Measurements from ENCODE around the gene SF1.
A peak's percentile ranks its signal among the peaks of the same experiment; 100 is the strongest.

Gene SF1

GRCh38 chr11:64777449-64778222, 706 bp downstream of the SF1 start:
- DNase-seq (ENCODE audit: low read depth) = peak; percentile 81

GRCh38 chr11:64776875-64777274, 1.5 kb downstream of the SF1 start:
- no peak for DNase-seq (ENCODE audit: low read depth)

DNA sequence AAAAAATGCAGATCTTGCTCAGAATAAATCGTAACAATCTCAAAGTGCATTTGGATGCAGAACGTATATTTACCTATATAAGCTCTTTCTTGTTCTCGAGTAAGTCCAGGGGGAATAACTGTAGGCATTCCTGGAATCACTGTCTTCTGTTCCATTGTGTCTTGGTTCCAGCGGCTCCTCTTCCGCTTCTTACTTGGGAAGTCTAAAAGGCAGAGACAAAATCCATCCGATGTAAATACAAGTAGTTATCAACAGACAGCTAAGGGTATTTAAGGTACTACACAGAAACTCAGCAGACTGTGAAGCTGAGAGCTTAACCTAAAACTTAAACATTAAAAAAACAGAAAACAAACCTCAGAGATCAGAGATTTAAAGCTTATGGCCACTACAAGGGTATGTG, 1.9 kb downstream of the SF1 start:
- no peak for DNase-seq (ENCODE audit: low read depth)

GRCh38 chr11:64774144-64774543, 4.2 kb downstream of the SF1 start:
- DNase-seq (ENCODE audit: low read depth) = no peak

DNA sequence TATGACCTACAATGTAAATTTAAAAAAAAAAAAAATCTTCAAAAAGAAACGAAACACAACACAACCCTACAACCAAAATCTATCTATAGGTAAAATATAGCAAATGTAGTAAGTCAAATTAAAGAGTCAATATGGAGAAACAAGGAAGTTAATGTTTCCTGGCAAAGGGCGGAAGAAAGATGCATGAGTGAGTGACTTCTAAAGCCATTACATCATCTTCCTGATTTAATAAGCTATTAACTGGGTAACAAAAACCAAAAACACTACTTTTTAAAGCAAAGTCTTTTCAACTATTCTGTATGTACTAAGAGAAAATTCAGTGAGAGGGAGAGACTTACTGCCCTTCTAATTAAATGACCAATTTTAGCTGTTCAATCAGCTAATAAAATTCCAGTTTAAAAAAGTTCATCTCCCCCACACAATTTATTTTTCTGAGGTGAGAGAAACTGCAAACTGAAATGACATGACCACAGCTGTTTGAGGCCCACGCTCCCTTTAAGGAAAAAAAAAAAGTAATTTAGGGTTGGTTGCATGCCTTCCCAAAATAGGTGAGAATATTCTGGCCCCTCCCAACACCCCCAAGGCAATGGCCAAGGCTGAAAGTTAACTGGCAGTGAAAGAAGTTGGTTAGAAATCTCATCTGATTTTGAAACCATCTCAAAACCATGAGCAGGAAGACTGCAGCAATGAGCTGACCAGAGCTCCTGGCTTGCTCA, 5.9 kb downstream of the SF1 start:
- DNase-seq (ENCODE audit: low read depth) = no peak

DNA sequence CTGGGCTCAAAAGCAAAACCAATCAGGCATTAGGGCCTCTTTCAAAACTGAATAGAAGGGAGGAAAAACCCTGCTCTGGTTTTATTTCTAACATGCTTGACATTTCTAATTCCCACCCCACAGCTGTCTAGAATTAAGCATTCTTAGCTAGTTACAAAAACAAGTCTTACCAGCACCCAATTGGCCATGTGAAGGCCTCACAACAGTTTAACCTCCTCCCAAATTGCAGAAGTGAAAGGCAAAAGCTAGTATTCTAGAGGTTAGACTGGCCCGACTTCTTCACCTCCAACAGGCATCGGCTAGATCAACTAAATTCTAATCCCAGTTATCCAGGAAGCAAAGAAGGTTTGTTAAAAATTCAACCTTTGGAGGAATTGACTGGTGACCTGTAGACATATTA, 6.5 kb downstream of the SF1 start:
- no peak for DNase-seq (ENCODE audit: low read depth)

DNA sequence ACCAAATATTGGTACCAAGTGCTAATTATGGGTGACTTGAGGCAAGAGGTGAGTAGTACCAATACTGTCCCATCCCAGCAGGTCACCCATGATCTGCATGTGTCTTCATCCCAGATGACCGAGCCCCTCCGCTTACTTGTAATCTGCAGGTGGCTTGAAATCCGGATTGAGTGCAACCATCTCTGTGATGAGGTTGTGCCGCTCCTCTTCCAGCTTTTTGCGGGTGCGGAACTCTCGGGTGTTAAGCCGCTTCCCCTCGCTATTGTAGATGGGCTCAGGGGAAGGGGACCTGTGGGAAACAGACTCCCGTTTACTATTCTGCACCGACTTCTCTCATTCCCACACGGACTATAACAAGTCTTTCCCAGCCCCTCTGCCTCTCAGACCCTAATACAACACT, 8.2 kb downstream of the SF1 start:
- no peak for DNase-seq (ENCODE audit: low read depth)

DNA sequence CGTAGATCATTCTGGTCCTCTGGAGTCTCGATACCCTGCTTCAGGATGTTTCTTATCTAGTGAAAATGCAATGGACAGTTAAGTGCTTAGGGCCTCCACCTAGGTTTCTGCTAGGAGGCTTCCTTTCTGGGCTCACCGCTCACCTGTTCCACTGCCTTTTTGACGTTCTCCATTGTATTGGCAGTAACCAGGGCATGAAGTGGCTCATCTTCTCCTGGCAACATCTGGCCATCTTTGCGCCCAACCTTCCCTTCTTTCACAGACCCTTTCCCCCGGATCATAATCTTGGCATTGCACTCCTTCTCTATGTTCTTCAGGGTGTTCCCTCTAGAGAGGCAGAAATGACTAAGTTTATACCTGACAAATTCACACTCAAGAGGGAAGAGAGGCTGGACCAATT, 9.1 kb downstream of the SF1 start:
- no peak for DNase-seq (ENCODE audit: low read depth)

GRCh38 chr11:64768300-64768694, 10.0 kb downstream of the SF1 start:
- DNase-seq (ENCODE audit: low read depth) = no peak

- DNase-seq (ENCODE audit: low read depth) = no peak
Measured at GRCh38 chr11:64767344-64768299, 10.7 kb downstream of the SF1 start.

DNA sequence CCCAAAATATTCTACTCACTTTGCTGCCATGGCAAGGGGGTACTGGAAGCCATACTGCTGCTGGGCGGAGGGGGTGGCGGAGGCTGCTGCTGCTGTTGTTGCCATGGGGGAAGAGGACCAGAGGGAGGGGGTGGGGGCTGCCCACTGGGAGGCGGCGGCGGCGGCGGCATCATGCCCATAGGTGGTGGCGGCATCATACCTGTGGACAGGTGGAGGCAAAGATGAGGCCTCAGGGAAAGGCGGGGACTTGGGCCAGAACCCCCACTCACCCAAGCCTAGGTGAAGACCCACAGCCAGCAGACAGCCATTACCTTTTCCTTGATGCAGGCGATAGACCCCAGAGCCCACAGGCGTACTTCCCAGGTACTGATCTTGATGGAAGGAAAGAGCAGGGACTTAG, 11.5 kb downstream of the SF1 start:
- DNase-seq (ENCODE audit: low read depth) = no peak

DNA sequence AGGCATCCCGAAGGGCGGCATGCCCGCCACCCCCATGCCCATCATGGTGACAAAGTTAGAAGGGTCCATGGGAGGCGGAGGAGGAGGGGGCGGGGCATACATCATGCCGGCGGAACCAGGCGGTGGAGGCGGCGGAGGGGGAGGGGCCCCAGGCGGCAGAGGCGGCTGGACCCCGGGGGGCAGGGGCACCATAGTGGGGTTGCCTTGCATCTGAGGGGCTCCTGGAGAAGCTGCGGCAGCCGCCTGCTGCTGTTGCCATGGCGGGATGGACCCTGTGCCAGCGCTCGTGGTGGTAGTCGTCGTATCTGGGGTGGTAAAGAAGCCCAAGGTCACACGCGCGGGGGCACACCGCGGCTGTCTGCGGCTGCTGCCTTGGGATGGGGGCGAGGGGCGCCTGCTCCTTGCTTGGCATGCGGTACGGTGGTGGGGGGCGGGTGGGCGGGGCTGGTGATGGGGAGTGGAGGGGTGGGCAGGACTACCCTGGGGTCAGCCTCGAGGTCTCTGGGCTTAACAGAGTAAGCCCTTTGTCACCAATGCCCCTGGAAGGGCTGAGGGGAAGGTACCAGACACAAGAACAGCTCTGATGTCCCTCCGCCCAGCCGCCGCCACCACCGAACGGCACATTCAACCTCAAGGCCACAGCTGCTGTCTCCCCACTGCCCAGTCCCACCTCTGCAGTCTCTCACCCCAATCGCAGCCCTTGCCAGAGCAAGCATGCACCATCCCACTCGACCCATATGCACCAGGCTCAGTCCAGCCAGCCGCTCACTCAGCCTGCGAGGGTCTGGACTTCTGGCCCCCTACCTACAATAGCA, 12.3 kb downstream of the SF1 start:
- DNase-seq (ENCODE audit: low read depth) = no peak

- DNase-seq (ENCODE audit: low read depth) = no peak
Measured at GRCh38 chr11:64765291-64765850, 13.0 kb downstream of the SF1 start.

DNA sequence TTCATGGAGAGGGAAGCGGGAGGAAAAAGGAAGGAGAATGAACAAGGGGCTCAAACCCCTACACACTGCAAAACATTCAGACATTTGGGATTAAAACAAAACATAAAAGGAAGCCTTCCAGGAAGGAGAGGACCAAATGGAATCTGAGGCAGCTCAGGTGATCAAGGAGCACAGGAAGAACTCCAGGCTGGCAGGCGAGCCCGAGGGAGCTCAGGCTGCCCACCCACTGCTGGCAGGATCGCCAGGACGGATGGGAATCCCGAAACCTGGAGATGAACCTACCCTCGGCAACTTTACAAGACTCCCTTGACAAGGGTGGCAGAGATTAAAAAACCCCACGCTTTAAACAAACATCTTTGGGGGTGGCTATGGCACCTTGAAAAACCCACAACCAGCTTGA, 13.6 kb downstream of the SF1 start:
- DNase-seq (ENCODE audit: low read depth) = no peak

DNA sequence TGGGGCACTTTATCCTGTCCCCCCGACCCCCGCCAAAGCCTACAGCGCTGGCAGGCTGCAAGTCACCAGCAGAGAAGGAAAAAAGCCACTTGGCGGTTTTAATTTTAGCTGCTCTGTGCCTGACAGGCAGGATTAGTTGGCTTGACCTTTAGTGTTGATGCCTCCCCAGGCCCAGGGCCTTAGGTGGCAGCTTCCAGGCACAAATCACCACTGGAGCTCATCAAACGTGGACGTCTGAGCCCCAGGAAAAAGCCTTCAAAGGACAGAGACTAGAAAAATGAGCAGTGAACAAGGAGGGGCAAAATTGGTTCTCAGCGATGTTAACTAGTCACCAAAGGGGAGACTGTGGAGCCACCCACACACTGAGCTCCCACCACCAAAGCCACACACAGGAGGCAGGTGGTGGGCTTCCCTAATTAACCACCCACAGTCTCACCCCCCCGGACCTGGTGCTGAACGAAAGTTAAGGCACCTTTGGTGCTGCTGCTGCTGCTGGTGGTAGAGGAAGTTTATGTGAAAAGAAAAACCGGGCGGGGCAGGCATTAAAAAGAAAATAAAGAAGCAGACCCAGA, 14.2 kb downstream of the SF1 start:
- no peak for DNase-seq (ENCODE audit: low read depth)

DNA sequence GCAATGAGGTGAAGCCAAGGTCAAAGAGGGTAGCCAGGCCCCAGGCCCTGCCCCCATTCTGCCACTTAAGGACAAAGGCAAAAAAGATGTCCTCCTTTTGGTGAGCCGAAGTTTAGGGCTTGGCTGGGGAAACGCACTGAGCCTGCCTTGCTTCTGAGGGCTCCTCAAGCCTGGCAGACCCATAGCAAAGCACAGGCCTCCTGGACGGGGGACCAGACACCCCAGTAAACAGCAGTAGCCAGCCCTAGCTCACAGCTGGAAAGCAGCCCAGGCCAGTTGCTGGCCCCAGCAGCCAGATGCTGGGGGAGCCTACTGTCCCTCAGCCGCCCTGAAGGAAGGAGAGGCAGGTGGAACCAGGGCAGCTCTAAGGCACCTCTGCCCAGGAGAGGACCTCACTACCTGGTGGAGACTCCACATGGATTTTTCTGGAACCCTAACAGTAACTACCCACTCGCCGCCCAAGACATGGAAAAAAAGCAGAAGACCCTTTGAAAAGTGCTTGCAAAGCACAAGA, 14.8 kb downstream of the SF1 start:
- no peak for DNase-seq (ENCODE audit: low read depth)

DNA sequence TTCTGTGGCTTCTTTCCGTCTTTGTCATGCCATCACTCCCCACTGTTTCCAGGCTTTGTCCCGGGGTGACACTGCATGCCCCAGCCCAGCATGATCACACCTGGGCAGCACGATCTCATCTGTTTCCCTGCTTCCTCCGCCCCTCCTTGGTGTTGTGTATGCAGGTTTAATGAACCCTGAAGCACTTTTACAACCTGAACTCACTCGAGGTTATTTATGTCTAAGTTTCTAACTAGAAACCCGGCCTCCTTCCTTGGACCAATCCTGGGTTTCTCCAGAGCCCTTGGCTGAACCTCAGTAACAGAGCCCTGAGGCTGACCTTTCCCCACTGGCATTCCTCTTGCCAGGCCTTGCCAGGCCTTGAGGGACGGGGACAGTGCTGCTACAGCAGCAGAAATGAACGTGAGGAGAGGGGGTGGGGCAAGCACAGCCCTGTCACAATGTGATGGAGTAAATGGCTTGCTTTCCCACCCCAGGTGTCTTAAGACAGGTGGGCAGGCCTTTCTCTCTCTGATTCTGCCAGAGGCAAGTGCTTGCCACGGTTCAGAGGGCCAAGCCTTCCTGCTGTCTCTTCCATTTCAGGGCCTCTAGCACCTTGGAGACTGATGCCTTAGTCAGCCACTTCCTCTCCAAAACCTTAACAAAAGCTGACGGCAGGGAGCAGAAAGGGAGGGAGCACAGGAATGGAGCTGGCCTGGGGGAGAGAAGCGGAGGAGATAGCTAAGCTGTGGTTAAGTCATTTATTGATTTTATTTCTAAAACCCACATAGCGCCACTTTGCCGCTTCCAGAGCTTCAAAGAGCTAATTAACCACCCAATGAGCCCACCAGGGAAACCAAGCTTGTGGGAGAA, 15.4 kb downstream of the SF1 start:
- no peak for DNase-seq (ENCODE audit: low read depth)

DNA sequence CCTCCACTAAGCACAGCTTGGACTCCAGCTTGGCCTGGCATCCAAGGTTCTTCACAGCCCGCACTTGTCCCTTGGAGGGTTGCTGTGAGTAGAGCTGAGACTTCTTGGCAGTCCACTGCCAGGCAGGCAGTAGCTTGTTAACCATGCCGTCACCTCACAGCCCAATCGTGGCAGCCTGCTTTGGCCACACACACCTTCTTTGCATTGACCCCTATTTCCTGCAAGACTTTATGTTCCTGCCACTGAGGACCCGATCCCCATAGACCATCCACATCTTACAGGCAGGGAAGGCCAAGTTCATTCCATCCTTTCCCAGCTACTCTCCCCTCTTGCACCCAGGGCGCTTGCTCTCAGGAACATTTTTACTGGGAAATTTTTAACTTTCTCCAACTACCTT, 16.1 kb downstream of the SF1 start:
- DNase-seq (ENCODE audit: low read depth) = no peak

DNA sequence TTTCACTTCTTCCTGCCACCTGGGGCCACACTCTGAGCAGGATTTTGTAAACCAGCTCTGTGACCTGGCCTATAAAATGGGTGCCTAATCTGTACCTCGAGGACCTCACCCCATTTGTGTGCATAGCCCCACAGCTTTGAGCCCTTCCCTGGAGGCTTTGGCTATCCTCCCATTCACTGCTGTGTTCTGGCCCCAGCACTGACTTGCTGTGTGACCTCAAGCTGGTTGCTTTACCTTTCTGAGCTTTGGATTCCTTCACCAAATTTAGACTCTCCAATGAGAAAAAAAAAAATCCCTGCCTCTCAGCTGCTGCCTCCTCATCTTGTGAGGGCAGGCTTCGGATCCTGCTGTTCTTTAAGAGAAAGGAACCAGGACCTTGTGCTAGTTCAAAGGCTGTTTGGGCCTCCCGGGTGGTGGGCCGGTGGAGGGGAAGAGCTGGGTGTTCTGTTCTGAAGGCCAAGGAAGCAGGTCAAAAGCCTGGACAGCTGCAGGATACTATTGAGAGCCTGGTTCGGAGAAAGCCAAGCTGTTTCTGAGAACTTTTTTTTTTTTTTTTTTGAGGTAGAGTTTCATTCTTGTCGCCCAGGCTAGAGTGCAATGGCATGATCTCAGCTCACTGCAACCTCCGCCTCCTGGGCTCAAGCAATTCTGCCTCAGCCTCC, 17.5 kb downstream of the SF1 start:
- DNase-seq (ENCODE audit: low read depth) = no peak

Data from activated T-cell treated with anti-CD3 and anti-CD28 coated beads for 48 hours (primary cell).